BE2C (cell line): ENCODE measurements around the gene MAPK14.

ENCODE experiments used
- DNase-seq: peaks from one replicate; pipeline ENCODE4 v3.0.0-alpha.2; 2020
- H3K27me3 ChIP-seq: fragments of 250-450 bp; sonication (Bioruptor Pico); 2 replicates; pipeline ENCODE4 v1.5.1; 2020; ENCODE audit warnings: mild to moderate bottlenecking
- H3K36me3 ChIP-seq: fragments of 250-450 bp; sonication (Bioruptor Pico); 2 replicates; pipeline ENCODE4 v1.5.1; 2020; ENCODE audit warnings: mild to moderate bottlenecking
- H3K4me1 ChIP-seq: fragments of 250-450 bp; sonication (Bioruptor Pico); 2 replicates; pipeline ENCODE4 v1.5.1; 2020
- H3K4me3 ChIP-seq: 2 replicates; pipeline ENCODE4 v1.5.1; 2011; ENCODE audit warnings: low read depth, low read length
- H3K9me3 ChIP-seq: fragments of 250-450 bp; sonication (Bioruptor Pico); 2 replicates; pipeline ENCODE4 v1.5.1; 2020
- CTCF ChIP-seq: IDR thresholded peaks from 2 replicates; pipeline ENCODE4 v1.5.1; 2012; ENCODE audit warnings: mild to moderate bottlenecking, low read depth, low read length

MAPK14 gene

GRCh38 chr6:36054415-36054814, 26.8 kb downstream of the MAPK14 start:
- no peak for TF ChIP-seq CTCF
- Histone ChIP-seq H3K9me3 (no peaks in the 10 kb centered on the region), H3K27me3 (no peaks in the 10 kb centered on the region), H3K36me3 (peaks cover 17% of the 10 kb centered on the region), H3K4me3 (no peak overlapping the region), H3K4me1 (peaks cover 13% of the 10 kb centered on the region; the same call in 1 of the 2 replicates)
- DNase-seq = no peak

GRCh38 chr6:36054956-36055355, 27.3 kb downstream of the MAPK14 start:
- H3K9me3 ChIP-seq = no peaks in the 10 kb centered on the region
- no peaks in the 10 kb centered on the region for H3K27me3 ChIP-seq
- peaks cover 13% of the 10 kb centered on the region; the same call in 1 of the 2 replicates for H3K4me1 ChIP-seq
- H3K36me3 ChIP-seq = peaks cover 22% of the 10 kb centered on the region
- no peak overlapping the region for H3K4me3 ChIP-seq
- no peak for TF ChIP-seq CTCF
- no peak for DNase-seq

GRCh38 chr6:36056178-36056577, 28.6 kb downstream of the MAPK14 start:
- no peak for TF ChIP-seq CTCF
- Histone ChIP-seq H3K4me3 (no peak overlapping the region), H3K27me3 (no peaks in the 10 kb centered on the region), H3K36me3 (peaks cover 24% of the 10 kb centered on the region), H3K4me1 (peaks cover 13% of the 10 kb centered on the region; the same call in 1 of the 2 replicates), H3K9me3 (no peaks in the 10 kb centered on the region)
- DNase-seq = no peak

GRCh38 chr6:36061236-36061635, 33.6 kb downstream of the MAPK14 start:
- H3K36me3 ChIP-seq = peaks cover 21% of the 10 kb centered on the region
- no peak for DNase-seq
- TF ChIP-seq CTCF = no peak
- H3K4me1 ChIP-seq = peaks cover 5% of the 10 kb centered on the region; the same call in 1 of the 2 replicates
- H3K4me3 ChIP-seq = no peak overlapping the region
- H3K27me3 ChIP-seq = no peaks in the 10 kb centered on the region
- H3K9me3 ChIP-seq = no peaks in the 10 kb centered on the region

- no peak overlapping the region for H3K4me3 ChIP-seq
- TF ChIP-seq CTCF = no peak
- H3K4me1 ChIP-seq = peaks cover 11% of the 10 kb centered on the region
- no peaks in the 10 kb centered on the region for H3K9me3 ChIP-seq
- peaks cover 19% of the 10 kb centered on the region for H3K36me3 ChIP-seq
- DNase-seq = no peak
- no peaks in the 10 kb centered on the region for H3K27me3 ChIP-seq
These were observed 34.6 kb downstream of the MAPK14 start for GRCh38 chr6:36062247-36062646.

- H3K4me1 ChIP-seq = peaks cover 14% of the 10 kb centered on the region
- H3K27me3 ChIP-seq = no peaks in the 10 kb centered on the region
- no peaks in the 10 kb centered on the region for H3K9me3 ChIP-seq
- peaks cover 19% of the 10 kb centered on the region for H3K36me3 ChIP-seq
- no peak for TF ChIP-seq CTCF
- H3K4me3 ChIP-seq = no peak overlapping the region
- DNase-seq = no peak
These were observed 35.9 kb downstream of the MAPK14 start for GRCh38 chr6:36063318-36064060.
